Measurements from ENCODE around the gene NRSN1.
"Not testable (repeated sequence)": the region's sequence is repeated elsewhere in the genome, so short reads cannot be mapped to it uniquely, and the experiment has no call there.

NRSN1 gene

GRCh38 chr6:24142733-24143132, 16.7 kb downstream of the NRSN1 start:
- DNase-seq (ENCODE audit: low read depth) = not testable (repeated sequence)

GRCh38 chr6:24145690-24146131, 19.7 kb downstream of the NRSN1 start:
- DNase-seq (ENCODE audit: low read depth) = no peak

- no peak for DNase-seq (ENCODE audit: low read depth)
Observed at GRCh38 chr6:24146871-24147270, 20.9 kb downstream of the NRSN1 start.

- DNase-seq (ENCODE audit: low read depth) = no peak
Observed at GRCh38 chr6:24147511-24148153, 21.6 kb downstream of the NRSN1 start.

GRCh38 chr6:24148154-24148570, 22.1 kb downstream of the NRSN1 start:
- DNase-seq (ENCODE audit: low read depth) = no peak

GRCh38 chr6:24148684-24149083, 22.7 kb downstream of the NRSN1 start:
- DNase-seq (ENCODE audit: low read depth) = no peak

- DNase-seq (ENCODE audit: low read depth) = no peak
Observed at GRCh38 chr6:24149296-24149695, 23.3 kb downstream of the NRSN1 start.

GRCh38 chr6:24149836-24150235, 23.8 kb downstream of the NRSN1 start:
- DNase-seq (ENCODE audit: low read depth) = no peak

- no peak for DNase-seq (ENCODE audit: low read depth)
Observed at GRCh38 chr6:24152014-24152413, 26.0 kb downstream of the NRSN1 start.

- no peak for DNase-seq (ENCODE audit: low read depth)
Observed at GRCh38 chr6:24154121-24154520, 28.1 kb downstream of the NRSN1 start.

GRCh38 chr6:24157886-24158285, 31.9 kb downstream of the NRSN1 start:
- DNase-seq (ENCODE audit: low read depth) = no peak

- DNase-seq (ENCODE audit: low read depth) = no peak
Observed at GRCh38 chr6:24183584-24183983, 57.6 kb downstream of the NRSN1 start.

- no peak for DNase-seq (ENCODE audit: low read depth)
Observed at GRCh38 chr6:24186349-24186748, 60.3 kb downstream of the NRSN1 start.

- DNase-seq (ENCODE audit: low read depth) = no peak
Observed at GRCh38 chr6:24187965-24188577, 62.1 kb downstream of the NRSN1 start.

- no peak for DNase-seq (ENCODE audit: low read depth)
Observed at GRCh38 chr6:24188578-24189080, 62.6 kb downstream of the NRSN1 start.

- DNase-seq (ENCODE audit: low read depth) = no peak
Observed at GRCh38 chr6:24191346-24191745, 65.3 kb downstream of the NRSN1 start.

- no peak for DNase-seq (ENCODE audit: low read depth)
Observed at GRCh38 chr6:24193364-24193763, 67.3 kb downstream of the NRSN1 start.

GRCh38 chr6:24194978-24195700, 69.1 kb downstream of the NRSN1 start:
- no peak for DNase-seq (ENCODE audit: low read depth)

- DNase-seq (ENCODE audit: low read depth) = no peak
Observed at GRCh38 chr6:24195836-24196597, 70.0 kb downstream of the NRSN1 start.
